GM04504 (cell line): ENCODE measurements around the gene NUCKS1.

Experiments used
- DNase-seq: peaks from one replicate; pipeline ENCODE4 v3.0.0-alpha.2; 2012; ENCODE audit warnings: low read depth

Gene NUCKS1

DNA sequence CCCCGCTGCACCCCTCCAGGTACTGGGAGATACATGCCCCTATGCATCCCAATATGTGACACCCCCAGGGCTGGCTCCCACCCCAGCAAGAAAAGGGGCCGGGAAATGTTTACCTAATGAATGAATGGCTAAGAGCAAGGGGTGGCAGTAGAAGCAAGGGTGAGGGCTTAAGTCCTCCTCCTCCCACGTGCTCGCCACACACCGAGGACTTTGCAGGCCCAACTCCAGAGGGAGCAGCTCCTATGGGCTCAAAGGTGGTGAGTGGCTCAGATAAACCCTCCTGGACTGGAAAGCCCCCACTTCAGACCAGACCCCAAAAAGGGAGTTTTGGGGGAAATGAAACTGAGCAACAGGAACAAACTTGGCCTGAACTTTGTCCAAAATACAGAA, 81.0 kb downstream of the NUCKS1 start:
- DNase-seq: no peak

DNA sequence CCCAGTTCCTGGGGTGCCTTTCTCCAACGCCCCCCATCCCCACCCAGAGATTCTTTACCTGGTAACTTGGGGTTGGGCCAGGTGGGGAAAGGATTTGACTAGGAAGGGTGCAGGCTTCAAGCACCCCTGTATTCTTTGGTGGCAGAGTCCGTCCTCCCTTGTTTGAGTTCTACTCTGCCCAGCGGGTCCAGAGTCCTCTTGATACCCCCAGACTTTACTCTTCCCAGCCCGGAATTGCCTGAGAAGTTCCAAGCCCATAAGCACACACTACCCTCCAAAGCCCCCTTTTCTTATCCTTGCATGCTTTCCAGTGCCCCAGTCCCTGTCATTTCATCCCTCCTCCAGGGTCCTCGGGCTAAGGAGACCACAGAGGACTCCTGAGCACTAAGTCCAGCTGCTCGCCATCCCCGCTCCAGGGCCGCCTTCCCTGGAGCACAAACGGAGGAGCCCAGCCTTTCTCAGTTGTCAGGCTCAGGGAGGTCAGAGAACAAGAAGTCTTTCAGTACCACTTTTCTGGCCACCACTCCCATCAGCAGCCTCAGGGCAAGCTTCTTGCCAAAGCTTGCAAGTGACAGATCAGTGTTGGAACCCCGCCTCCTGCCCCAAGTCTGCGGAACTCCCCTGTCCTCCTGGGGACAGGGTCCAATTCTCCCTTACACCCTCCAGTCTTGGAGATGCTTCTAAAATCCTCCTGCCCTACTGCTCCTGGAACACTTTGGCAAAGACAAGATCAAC, 81.9 kb downstream of the NUCKS1 start:
- DNase-seq: no peak

DNA sequence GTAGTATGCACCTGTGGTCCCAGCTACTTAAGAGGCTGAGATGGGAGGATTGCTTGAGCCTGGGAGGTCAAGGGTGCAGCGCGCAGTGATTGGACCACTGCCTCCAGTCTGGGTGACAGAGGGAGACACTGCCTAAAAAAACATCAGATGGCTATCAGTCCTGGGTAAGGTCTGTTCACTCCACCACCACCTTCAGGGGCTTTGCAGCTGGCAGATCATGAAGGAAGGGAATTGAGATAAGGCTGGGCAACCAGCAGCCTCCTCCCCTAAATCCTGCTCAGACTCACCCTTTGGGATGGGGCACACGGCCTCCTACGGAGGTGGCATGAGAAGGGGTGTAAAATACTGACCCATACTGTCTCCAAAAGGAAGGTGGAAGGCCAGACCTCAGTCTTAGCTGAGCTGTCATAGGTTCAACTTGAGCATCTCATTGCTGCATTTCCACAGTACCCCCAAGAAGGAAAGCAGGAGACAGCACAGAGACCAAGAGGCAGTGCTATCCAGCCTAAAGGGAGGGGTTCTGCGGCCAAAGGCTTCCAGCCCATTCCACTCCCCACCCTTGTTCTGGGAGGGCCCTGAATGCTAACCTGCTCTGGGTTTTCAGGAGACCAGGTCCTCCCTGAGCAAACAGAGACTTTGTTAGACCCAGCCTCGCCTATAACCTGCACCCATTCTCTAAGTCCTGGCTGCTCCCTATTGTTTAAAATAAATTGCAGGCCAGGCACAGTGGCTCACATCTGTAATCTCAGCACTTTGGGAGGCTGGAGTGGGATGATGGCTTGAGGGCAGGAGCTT, 83.4 kb downstream of the NUCKS1 start:
- DNase-seq: no peak

DNA sequence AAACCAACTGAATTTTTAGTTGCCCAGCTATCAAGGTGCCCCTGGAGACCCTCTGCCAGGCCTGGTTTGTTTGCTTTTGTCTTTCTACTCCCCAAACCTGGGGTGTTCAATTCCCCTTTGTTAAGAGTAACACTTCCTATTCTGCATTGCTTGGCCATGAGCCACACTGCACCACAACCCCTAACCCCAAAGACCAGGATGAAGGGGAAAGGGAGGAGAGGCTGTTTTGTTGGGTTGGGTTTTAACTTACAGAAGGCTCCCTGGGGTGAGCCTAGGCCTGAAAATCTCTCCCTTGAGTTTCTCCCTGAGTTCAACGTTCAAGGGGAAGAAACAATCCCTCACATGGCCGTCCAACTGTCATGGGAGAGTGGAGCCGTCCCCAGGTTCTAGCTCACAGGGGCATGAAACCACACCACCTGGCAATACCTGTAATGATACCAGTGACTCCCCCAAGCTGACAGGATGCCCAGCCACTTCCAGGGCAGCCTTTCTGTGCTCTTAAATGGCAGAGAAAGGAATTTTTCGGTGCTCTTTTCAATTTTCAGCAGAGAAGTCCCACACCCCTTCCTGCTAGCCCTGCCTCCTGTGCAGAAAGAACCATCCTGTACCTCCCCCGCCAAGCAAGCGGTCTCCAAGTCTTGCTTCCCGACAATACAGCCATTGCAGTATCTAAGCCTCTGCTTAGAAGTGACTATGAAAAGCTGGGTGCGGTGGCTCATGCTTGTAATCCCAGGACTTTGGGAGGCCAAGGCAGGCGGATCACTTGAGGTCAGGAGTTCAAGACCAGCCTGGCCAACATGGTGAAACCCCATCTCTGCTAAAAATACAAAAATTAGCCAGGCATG, 84.6 kb downstream of the NUCKS1 start:
- DNase-seq: no peak

DNA sequence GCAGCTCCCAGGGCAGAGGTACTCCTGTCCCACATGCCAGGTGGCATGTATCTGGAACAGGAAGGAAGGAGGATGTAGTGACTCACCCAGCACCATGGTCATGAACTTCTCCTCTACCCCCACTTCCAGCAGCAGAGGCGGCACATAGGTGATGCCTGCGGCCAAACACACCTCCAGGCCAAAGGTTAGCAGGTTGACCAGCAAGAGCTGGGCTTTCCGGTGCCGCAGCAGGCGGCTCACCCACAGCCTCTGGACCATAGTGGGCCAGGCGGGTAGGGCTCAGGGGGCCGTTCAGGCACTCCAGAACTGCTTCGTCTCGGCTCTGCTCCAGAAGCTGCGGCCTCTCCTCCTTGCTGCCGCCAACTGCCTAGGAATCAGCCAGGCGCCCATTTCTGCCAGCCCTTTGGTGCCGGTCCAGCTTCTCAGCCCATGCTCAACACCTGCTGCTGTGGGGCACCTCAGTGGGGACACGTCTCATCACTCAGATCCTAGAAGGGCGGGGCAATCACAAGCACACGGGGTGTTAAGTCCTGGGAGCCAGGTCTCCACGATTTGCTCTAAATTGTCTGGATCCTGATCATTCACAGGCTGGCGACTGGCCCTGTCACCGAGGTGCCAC, 85.5 kb downstream of the NUCKS1 start:
- no peak for DNase-seq

DNA sequence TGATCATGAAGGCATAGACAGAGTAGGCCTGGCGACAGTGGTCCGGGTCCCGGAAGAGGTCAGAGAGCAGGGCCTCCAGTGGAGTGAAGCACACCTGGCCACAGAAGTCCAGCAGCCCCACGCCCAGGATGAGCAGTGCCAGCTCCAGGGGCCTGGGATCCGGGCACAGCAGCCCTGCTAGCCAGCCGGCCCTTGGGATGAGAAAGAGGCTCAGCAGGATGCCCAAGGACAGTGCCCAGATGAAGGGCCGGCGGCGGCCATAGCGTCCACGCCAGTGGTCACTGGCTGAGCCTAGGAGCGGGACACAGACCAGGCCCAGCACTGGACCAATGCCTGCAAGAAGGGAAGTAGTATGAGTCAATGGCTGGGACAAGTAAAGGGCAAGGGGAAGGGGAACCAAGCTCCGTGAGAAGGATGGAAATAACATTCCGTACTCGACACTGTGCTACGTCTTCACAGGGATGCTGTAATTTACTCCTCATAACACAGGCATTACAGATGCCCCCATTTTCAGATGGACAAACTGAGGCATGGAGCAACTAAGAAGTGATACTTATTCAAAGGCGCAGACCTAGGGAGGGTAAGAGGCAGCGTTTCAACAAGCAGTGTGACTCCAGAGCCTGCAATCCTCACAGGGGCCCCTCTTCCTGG, 86.6 kb downstream of the NUCKS1 start:
- no peak for DNase-seq
